Measurements from ENCODE around the gene SPATA2.

Gene SPATA2

DNA sequence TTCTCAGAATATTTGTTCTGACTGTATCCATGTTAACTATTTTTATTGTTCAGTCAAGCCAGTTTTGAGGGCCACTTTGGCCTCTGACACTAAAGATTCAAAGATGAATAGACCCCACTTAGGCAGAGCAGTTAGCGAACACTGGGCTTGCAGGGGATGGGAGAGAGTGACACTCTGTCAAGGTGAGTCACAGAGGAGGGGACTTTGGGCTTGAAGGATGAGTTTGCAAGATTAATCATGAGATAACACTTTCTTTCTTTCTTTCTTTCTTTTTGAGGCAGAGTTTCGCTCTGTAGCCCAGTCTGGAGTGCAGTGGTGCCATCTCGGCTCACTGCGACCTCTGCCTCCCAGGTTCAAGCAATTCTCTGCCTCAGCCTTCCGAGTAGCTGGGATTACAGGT lies 46.4 kb downstream of the SPATA2 start:
- Histone ChIP-seq H3K18ac (ENCODE audit: low read length) (no peak overlapping the region), H2BK5ac (ENCODE audit: low read length) (no peak overlapping the region), H3K79me1 (ENCODE audit: low read depth, low read length) (no peaks in the 10 kb centered on the region), H3K9ac (ENCODE audit: low read depth, low read length, poor library complexity) (no peak overlapping the region), H3K4me3 (ENCODE audit: low read length in 2 of 2) (no peak overlapping the region), H4K91ac (ENCODE audit: low read depth, low read length, poor library complexity) (no peak overlapping the region), H3K4me2 (ENCODE audit: insufficient read depth, low read length, poor library complexity, severe bottlenecking) (no peak overlapping the region), H3K4ac (ENCODE audit: low read length) (no peak overlapping the region), H4K8ac (ENCODE audit: low read depth, low read length) (no peak overlapping the region), H3K4me1 (ENCODE audit: control insufficient read depth in 2 of 2, insufficient read depth in 1 of 2, low read depth in 1 of 2, low read length in 2 of 2) (peaks cover 2 to 10% of the 10 kb centered on the region in 2 donors), H3K9me3 (replicated peaks in 1 of 2; ENCODE audit: control insufficient read depth in 2 of 2, insufficient read depth in 1 of 2, low read depth in 1 of 2, low read length in 2 of 2) (no peaks in the 10 kb centered on the region), H2BK15ac (ENCODE audit: low read length) (no peak overlapping the region), H3K23ac (ENCODE audit: low read depth, low read length, poor library complexity) (no peak overlapping the region), H2AK5ac (ENCODE audit: low read depth, low read length) (no peak overlapping the region), H3K27me3 (ENCODE audit: control insufficient read depth in 3 of 3, insufficient read depth in 3 of 3, low read depth in 1 of 3, low read length in 3 of 3) (no peaks in the 10 kb centered on the region), H3K27ac (replicated peaks; ENCODE audit: low read length) (no peak overlapping the region), H2AFZ (ENCODE audit: low read length) (no peak overlapping the region), H3K14ac (ENCODE audit: low read length) (no peak overlapping the region), H2BK12ac (ENCODE audit: low read length) (no peak overlapping the region), H3K36me3 (replicated peaks in 1 of 2; ENCODE audit: control insufficient read depth in 2 of 2, insufficient read depth in 2 of 2, low read length in 2 of 2) (peaks cover 6 to 36% of the 10 kb centered on the region in 2 donors), H2BK120ac (ENCODE audit: low read depth, low read length) (no peak overlapping the region)
- DNase-seq (ENCODE audit: low spot score) = no peak
- no CpG with 5 or more reads among the region's 5 CpGs for WGBS, 2 donors (ENCODE audit: extremely low coverage in 2 of 2, insufficient read length in 2 of 2, insufficient replicate concordance in 1 of 2)

DNA sequence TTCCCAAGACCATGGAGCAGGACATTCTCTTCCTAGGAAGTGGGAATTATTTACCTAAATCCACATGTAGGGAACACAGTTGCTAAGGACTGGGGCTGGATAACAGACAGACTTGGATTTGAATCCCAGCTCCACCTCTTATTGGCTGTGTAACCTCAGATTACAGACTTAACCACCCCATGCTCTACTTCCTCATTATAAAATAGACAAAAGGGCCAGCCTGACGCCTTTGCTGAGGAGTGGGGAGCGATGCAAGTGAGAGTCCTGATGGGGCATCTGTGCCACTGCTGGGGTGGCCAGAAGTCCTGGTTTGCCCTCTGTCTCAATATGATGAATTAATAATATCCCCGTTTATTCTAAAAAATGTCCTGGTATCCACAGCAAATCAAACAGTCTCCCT lies 46.8 kb downstream of the SPATA2 start:
- no peak overlapping the region for H4K91ac ChIP-seq (ENCODE audit: low read depth, low read length, poor library complexity)
- H2BK120ac ChIP-seq (ENCODE audit: low read depth, low read length) = no peak overlapping the region
- H3K9me3 ChIP-seq (replicated peaks in 1 of 2; ENCODE audit: control insufficient read depth in 2 of 2, insufficient read depth in 1 of 2, low read depth in 1 of 2, low read length in 2 of 2) = no peaks in the 10 kb centered on the region
- no peaks in the 10 kb centered on the region for H3K27me3 ChIP-seq (ENCODE audit: control insufficient read depth in 3 of 3, insufficient read depth in 3 of 3, low read depth in 1 of 3, low read length in 3 of 3)
- no peak overlapping the region for H2BK5ac ChIP-seq (ENCODE audit: low read length)
- no peak overlapping the region for H2BK15ac ChIP-seq (ENCODE audit: low read length)
- H3K4ac ChIP-seq (ENCODE audit: low read length) = no peak overlapping the region
- H3K9ac ChIP-seq (ENCODE audit: low read depth, low read length, poor library complexity) = no peak overlapping the region
- no peak overlapping the region for H3K14ac ChIP-seq (ENCODE audit: low read length)
- no peak overlapping the region for H3K23ac ChIP-seq (ENCODE audit: low read depth, low read length, poor library complexity)
- H3K27ac ChIP-seq (replicated peaks; ENCODE audit: low read length) = no peak overlapping the region
- no peak overlapping the region for H2AFZ ChIP-seq (ENCODE audit: low read length)
- no peak overlapping the region for H4K8ac ChIP-seq (ENCODE audit: low read depth, low read length)
- no peaks in the 10 kb centered on the region for H3K79me1 ChIP-seq (ENCODE audit: low read depth, low read length)
- H3K4me3 ChIP-seq (ENCODE audit: low read length in 2 of 2) = no peak overlapping the region
- peaks cover 2 to 10% of the 10 kb centered on the region in 2 donors for H3K4me1 ChIP-seq (ENCODE audit: control insufficient read depth in 2 of 2, insufficient read depth in 1 of 2, low read depth in 1 of 2, low read length in 2 of 2)
- H2BK12ac ChIP-seq (ENCODE audit: low read length) = no peak overlapping the region
- H3K4me2 ChIP-seq (ENCODE audit: insufficient read depth, low read length, poor library complexity, severe bottlenecking) = no peak overlapping the region
- no CpG with 5 or more reads among the region's 3 CpGs for WGBS, 2 donors (ENCODE audit: extremely low coverage in 2 of 2, insufficient read length in 2 of 2, insufficient replicate concordance in 1 of 2)
- H3K18ac ChIP-seq (ENCODE audit: low read length) = no peak overlapping the region
- H3K36me3 ChIP-seq (replicated peaks in 1 of 2; ENCODE audit: control insufficient read depth in 2 of 2, insufficient read depth in 2 of 2, low read length in 2 of 2) = peaks cover 6 to 37% of the 10 kb centered on the region in 2 donors
- no peak for DNase-seq (ENCODE audit: low spot score)
- H2AK5ac ChIP-seq (ENCODE audit: low read depth, low read length) = no peak overlapping the region

DNA sequence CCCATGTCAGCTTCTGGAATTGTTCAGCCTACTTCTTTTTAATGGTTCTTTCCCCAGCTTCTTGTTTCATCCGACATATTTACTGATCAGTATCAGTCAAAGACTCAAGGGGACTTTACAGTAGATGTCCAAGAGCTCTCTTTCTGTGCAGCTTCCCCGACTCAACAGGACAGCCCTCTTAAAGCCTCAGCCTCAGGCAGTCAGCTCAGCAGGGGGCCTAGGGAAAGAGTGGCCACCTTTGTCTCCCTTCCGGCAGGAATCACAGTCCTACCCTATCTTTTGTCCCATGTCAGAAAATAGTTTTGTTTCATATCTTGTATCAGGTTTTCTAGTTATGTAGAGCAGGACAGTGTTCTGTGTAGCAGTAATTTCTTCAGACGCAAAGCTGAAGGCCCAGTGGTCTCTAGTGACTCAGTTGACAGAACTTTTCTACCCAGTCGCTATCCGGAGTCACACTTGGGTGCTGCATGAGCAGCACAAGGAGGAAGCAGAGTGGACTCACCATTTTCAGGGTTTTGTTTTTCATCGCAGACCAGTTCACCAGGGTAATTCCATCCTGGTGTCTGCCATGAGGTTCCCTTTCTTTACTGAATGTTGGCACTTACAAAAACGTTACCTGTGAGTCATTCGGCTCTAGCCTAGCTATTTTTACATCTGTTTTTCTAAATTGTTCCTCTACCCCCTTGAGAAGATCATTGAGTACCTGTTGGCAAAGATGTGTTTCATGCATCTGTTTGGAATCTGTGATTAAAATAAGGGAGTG lies 47.7 kb downstream of the SPATA2 start:
- Histone ChIP-seq H3K23ac (ENCODE audit: low read depth, low read length, poor library complexity) (no peak overlapping the region), H3K4me1 (ENCODE audit: control insufficient read depth in 2 of 2, insufficient read depth in 1 of 2, low read depth in 1 of 2, low read length in 2 of 2) (peaks cover 2 to 10% of the 10 kb centered on the region in 2 donors), H2BK120ac (ENCODE audit: low read depth, low read length) (no peak overlapping the region), H2BK5ac (ENCODE audit: low read length) (no peak overlapping the region), H3K4me3 (ENCODE audit: low read length in 2 of 2) (no peak overlapping the region), H2AK5ac (ENCODE audit: low read depth, low read length) (no peak overlapping the region), H3K18ac (ENCODE audit: low read length) (no peak overlapping the region), H3K9me3 (replicated peaks in 1 of 2; ENCODE audit: control insufficient read depth in 2 of 2, insufficient read depth in 1 of 2, low read depth in 1 of 2, low read length in 2 of 2) (no peaks in the 10 kb centered on the region), H2BK12ac (ENCODE audit: low read length) (no peak overlapping the region), H3K4me2 (ENCODE audit: insufficient read depth, low read length, poor library complexity, severe bottlenecking) (no peak overlapping the region), H2AFZ (ENCODE audit: low read length) (no peak overlapping the region), H4K91ac (ENCODE audit: low read depth, low read length, poor library complexity) (no peak overlapping the region), H2BK15ac (ENCODE audit: low read length) (no peak overlapping the region), H3K36me3 (replicated peaks in 1 of 2; ENCODE audit: control insufficient read depth in 2 of 2, insufficient read depth in 2 of 2, low read length in 2 of 2) (peaks cover 6 to 35% of the 10 kb centered on the region in 2 donors), H3K27ac (replicated peaks; ENCODE audit: low read length) (no peak overlapping the region), H3K79me1 (ENCODE audit: low read depth, low read length) (no peaks in the 10 kb centered on the region), H3K27me3 (ENCODE audit: control insufficient read depth in 3 of 3, insufficient read depth in 3 of 3, low read depth in 1 of 3, low read length in 3 of 3) (no peaks in the 10 kb centered on the region), H3K9ac (ENCODE audit: low read depth, low read length, poor library complexity) (no peak overlapping the region), H4K8ac (ENCODE audit: low read depth, low read length) (no peak overlapping the region), H3K14ac (ENCODE audit: low read length) (no peak overlapping the region), H3K4ac (ENCODE audit: low read length) (no peak overlapping the region)
- no CpG with 5 or more reads among the region's 9 CpGs for WGBS, 2 donors (ENCODE audit: extremely low coverage in 2 of 2, insufficient read length in 2 of 2, insufficient replicate concordance in 1 of 2)
- no peak for DNase-seq (ENCODE audit: low spot score)

DNA sequence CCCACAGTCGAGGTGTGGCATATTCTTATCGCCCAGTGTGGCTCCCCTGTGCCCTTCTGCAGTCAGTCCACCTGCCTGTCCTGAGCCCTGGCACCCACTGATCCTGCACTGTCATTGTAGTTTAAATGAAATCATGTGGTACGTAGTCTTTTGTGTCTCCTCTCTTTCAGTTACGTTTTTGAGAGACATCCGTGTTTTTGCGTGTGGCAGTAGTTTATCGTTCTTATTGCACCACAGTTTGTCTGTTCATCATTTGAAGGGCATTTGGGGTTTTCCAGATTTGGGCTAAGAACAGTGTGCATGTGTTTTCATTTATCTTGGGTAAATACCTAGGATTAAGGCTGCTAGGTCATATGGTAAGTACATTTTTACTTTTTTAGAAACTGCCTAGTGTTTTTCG lies 49.3 kb downstream of the SPATA2 start:
- H3K9me3 ChIP-seq (replicated peaks in 1 of 2; ENCODE audit: control insufficient read depth in 2 of 2, insufficient read depth in 1 of 2, low read depth in 1 of 2, low read length in 2 of 2) = no peaks in the 10 kb centered on the region
- H3K4me2 ChIP-seq (ENCODE audit: insufficient read depth, low read length, poor library complexity, severe bottlenecking) = no peak overlapping the region
- no peak overlapping the region for H3K4ac ChIP-seq (ENCODE audit: low read length)
- H4K8ac ChIP-seq (ENCODE audit: low read depth, low read length) = no peak overlapping the region
- no peak overlapping the region for H2BK12ac ChIP-seq (ENCODE audit: low read length)
- no CpG with 5 or more reads among the region's 8 CpGs for WGBS, 2 donors (ENCODE audit: extremely low coverage in 2 of 2, insufficient read length in 2 of 2, insufficient replicate concordance in 1 of 2)
- no peaks in the 10 kb centered on the region for H3K27me3 ChIP-seq (ENCODE audit: control insufficient read depth in 3 of 3, insufficient read depth in 3 of 3, low read depth in 1 of 3, low read length in 3 of 3)
- no peak overlapping the region for H2BK120ac ChIP-seq (ENCODE audit: low read depth, low read length)
- H3K36me3 ChIP-seq (replicated peaks in 1 of 2; ENCODE audit: control insufficient read depth in 2 of 2, insufficient read depth in 2 of 2, low read length in 2 of 2) = peaks cover 6 to 35% of the 10 kb centered on the region in 2 donors
- no peak overlapping the region for H2AK5ac ChIP-seq (ENCODE audit: low read depth, low read length)
- no peak overlapping the region for H3K27ac ChIP-seq (replicated peaks; ENCODE audit: low read length)
- H2BK5ac ChIP-seq (ENCODE audit: low read length) = no peak overlapping the region
- peaks cover 2 to 10% of the 10 kb centered on the region in 2 donors for H3K4me1 ChIP-seq (ENCODE audit: control insufficient read depth in 2 of 2, insufficient read depth in 1 of 2, low read depth in 1 of 2, low read length in 2 of 2)
- no peaks in the 10 kb centered on the region for H3K79me1 ChIP-seq (ENCODE audit: low read depth, low read length)
- no peak overlapping the region for H4K91ac ChIP-seq (ENCODE audit: low read depth, low read length, poor library complexity)
- H3K23ac ChIP-seq (ENCODE audit: low read depth, low read length, poor library complexity) = no peak overlapping the region
- no peak for DNase-seq (ENCODE audit: low spot score)
- H2AFZ ChIP-seq (ENCODE audit: low read length) = no peak overlapping the region
- no peak overlapping the region for H2BK15ac ChIP-seq (ENCODE audit: low read length)
- no peak overlapping the region for H3K9ac ChIP-seq (ENCODE audit: low read depth, low read length, poor library complexity)
- H3K14ac ChIP-seq (ENCODE audit: low read length) = no peak overlapping the region
- H3K18ac ChIP-seq (ENCODE audit: low read length) = no peak overlapping the region
- H3K4me3 ChIP-seq (ENCODE audit: low read length in 2 of 2) = no peak overlapping the region
